HG03354 (cell line): ENCODE measurements around the gene KCTD17.

Experiments
- ATAC-seq: cut with Tn5 transposase; IDR thresholded peaks from one replicate; pipeline ENCODE4 v1.9.1; 2021; ENCODE audit warnings: mild to moderate bottlenecking; ENCODE audit not compliant: unreplicated experiment, poor library complexity, severe bottlenecking

KCTD17 gene

GRCh38 chr22:37019309-37020191 is 32.0 kb upstream of the KCTD17 start, which contains the start of the genes MPST and TST:
Gene MPST (plus strand): TSS chr22:37019742. CDS start chr22:37019837, 95 bp downstream.
Gene TST (minus strand): TSS chr22:37019447. CDS start chr22:37018732, 715 bp downstream.
- ATAC-seq, result peak; percentile 67

GRCh38 chr22:37020192-37020479 is 31.4 kb upstream of the KCTD17 start:
- ATAC-seq, result no peak

- ATAC-seq, result no peak
Observed at GRCh38 chr22:37021041-37021440, 30.5 kb upstream of the KCTD17 start.

GRCh38 chr22:37021710-37022482 is 29.6 kb upstream of the KCTD17 start:
- no peak for ATAC-seq

GRCh38 chr22:37022483-37023337 is 28.8 kb upstream of the KCTD17 start:
- ATAC-seq, result no peak

GRCh38 chr22:37023743-37024338 is 27.7 kb upstream of the KCTD17 start:
- no peak for ATAC-seq

GRCh38 chr22:37024339-37025157 is 27.0 kb upstream of the KCTD17 start:
- ATAC-seq, result no peak

GRCh38 chr22:37025500-37026070 is 26.0 kb upstream of the KCTD17 start:
- no peak for ATAC-seq

- ATAC-seq, result no peak
Observed at GRCh38 chr22:37026325-37026724, 25.2 kb upstream of the KCTD17 start.

GRCh38 chr22:37027556-37027955 is 24.0 kb upstream of the KCTD17 start:
- ATAC-seq, result no peak

- ATAC-seq, result no peak
Observed at GRCh38 chr22:37028692-37029674, 22.6 kb upstream of the KCTD17 start.

- no peak for ATAC-seq
Observed at GRCh38 chr22:37030560-37031281, 20.8 kb upstream of the KCTD17 start.

GRCh38 chr22:37032134-37032534 is 19.4 kb upstream of the KCTD17 start:
- ATAC-seq, result no peak

GRCh38 chr22:37032535-37033460 is 18.7 kb upstream of the KCTD17 start:
- no peak for ATAC-seq

- no peak for ATAC-seq
Observed at GRCh38 chr22:37033605-37034430, 17.7 kb upstream of the KCTD17 start.
